HCT116 (cell line): ENCODE results near the gene RPTOR. TPM values are rescaled to one million over a fixed set of nuclear protein-coding genes. Genes with fewer than 3 reads are reported as not detected.

ENCODE experiments used
- ATAC-seq: fragments of 200-7000 bp; cut with Tn5 transposase; 2 replicates; pipeline ENCODE4 v1.9.1; 2020; ENCODE audit warnings: mild to moderate bottlenecking, moderate library complexity
- BruUV-seq: library from RNA; stranded (reverse); fragments of 400-500 nt; replicated peaks from 2 replicates; lab custom pipeline; 2021; lab: Mats Ljungman, UMichigan
- CTCF ChIA-PET: fragments of 300-600 bp; sonication (Branson Sonifier 250); formaldehyde crosslinking; loops from one replicate; lab custom pipeline; 2021; ENCODE audit warnings: antibody characterized with exemption; lab: Charles Lee
- POLR2A ChIA-PET: fragments of 300-600, 350-600 bp; sonication (Branson Sonifier 250); formaldehyde crosslinking; loops from one replicate; lab custom pipeline; 2021; ENCODE audit warnings: antibody characterized with exemption; lab: Charles Lee
- RAD21 ChIA-PET, 2 experiments: fragments of 300-600 bp; sonication (Branson Sonifier 250); formaldehyde crosslinking; loops; one replicate each; lab custom pipeline; 2023; ENCODE audit warnings: low total read pairs in 2 of 2; ENCODE audit not compliant: uncharacterized antibody in 2 of 2, unreplicated experiment in 2 of 2, low non-redundant PET in 1 of 2; lab: Charles Lee
- DNase-seq: peaks from one replicate; pipeline ENCODE4 v3.0.0-alpha.2; 2010; ENCODE audit warnings: low read depth, low spot score
- H2AFZ ChIP-seq: fragments of 200-600 bp; shearing (Covaris generic), sonication (generic); 2 replicates; pipeline ENCODE4 v1.6.1; 2017; ENCODE audit warnings: low read depth, mixed run types, mixed read lengths, antibody characterized with exemption, low read length; ENCODE audit not compliant: poor library complexity, severe bottlenecking
- H3K27ac ChIP-seq: 2 replicates; pipeline ENCODE4 v1.5.1; 2012; ENCODE audit warnings: low read depth, low read length
- H3K27me3 ChIP-seq: fragments of 200-600 bp; sonication (generic); 2 replicates; pipeline ENCODE4 v1.6.1; 2016; ENCODE audit warnings: mixed run types, low read length, mixed read lengths; ENCODE audit not compliant: insufficient read depth
- H3K36me3 ChIP-seq, 2 experiments: fragments of 200-500 bp in 1 of 2; fragments of 200-600 bp in 1 of 2; sonication (Bioruptor generic) in 1 of 2; sonication (generic) in 1 of 2; 2 replicates each; pipeline versions ENCODE4 v1.5.1 to v1.6.1; 2014 to 2016; ENCODE audit warnings: low read length in 2 of 2, inconsistent platforms in 1 of 2, mixed read lengths in 1 of 2, mixed run types in 1 of 2; ENCODE audit not compliant: insufficient read depth in 2 of 2, control insufficient read depth in 1 of 2
- H3K4me1 ChIP-seq, 2 experiments: fragments of 200-600 bp in 1 of 2; sonication (generic) in 1 of 2; 2 replicates each; pipeline versions ENCODE4 v1.5.1 to v1.6.1; 2012 to 2017; ENCODE audit warnings: low read length in 2 of 2, inconsistent platforms in 1 of 2, mild to moderate bottlenecking in 1 of 2, mixed read lengths in 1 of 2, mixed run types in 1 of 2, moderate library complexity in 1 of 2; ENCODE audit not compliant: insufficient read depth in 2 of 2, control insufficient read depth in 1 of 2
- H3K4me2 ChIP-seq: fragments of 200-600 bp; sonication (generic); 2 replicates; pipeline ENCODE4 v1.6.1; 2017; ENCODE audit warnings: mixed run types, low read length, mixed read lengths
- H3K4me3 ChIP-seq, 2 experiments: fragments of 200-600 bp in 1 of 2; sonication (generic) in 1 of 2; replicated peaks in 1 of 2; 2 replicates each; pipeline ENCODE4 v1.5.1; 2011 to 2016; ENCODE audit warnings: low read length in 2 of 2, control low read depth in 1 of 2, low read depth in 1 of 2, mild to moderate bottlenecking in 1 of 2, mixed read lengths in 1 of 2, mixed run types in 1 of 2
- H3K79me2 ChIP-seq: fragments of 200-600 bp; sonication (generic); 2 replicates; pipeline ENCODE4 v1.6.1; 2017; ENCODE audit warnings: mild to moderate bottlenecking, mixed run types, low read length, moderate library complexity, mixed read lengths; ENCODE audit not compliant: insufficient read depth
- H3K9ac ChIP-seq: fragments of 200-600 bp; sonication (generic); 2 replicates; pipeline ENCODE4 v1.6.1; 2016; ENCODE audit warnings: low read length, mixed read lengths
- H3K9me2 ChIP-seq: fragments of 200-600 bp; sonication (generic), shearing (Covaris generic); 2 replicates; pipeline ENCODE4 v1.6.1; 2017; ENCODE audit warnings: mixed run types, mild to moderate bottlenecking, moderate library complexity; ENCODE audit not compliant: insufficient read depth
- H3K9me3 ChIP-seq, 2 experiments: fragments of 200-500 bp in 1 of 2; fragments of 200-600 bp in 1 of 2; sonication (Bioruptor generic) in 1 of 2; sonication (generic) in 1 of 2; 2 replicates each; pipeline ENCODE4 v1.6.1; 2014 to 2017; ENCODE audit warnings: low read length in 2 of 2, mixed read lengths in 2 of 2, inconsistent platforms in 1 of 2, low read depth in 1 of 2, mild to moderate bottlenecking in 1 of 2, mixed run types in 1 of 2, moderate library complexity in 1 of 2; ENCODE audit not compliant: control insufficient read depth in 1 of 2, insufficient read depth in 1 of 2
- H4K20me1 ChIP-seq: fragments of 200-600 bp; sonication (generic), shearing (Covaris generic); 2 replicates; pipeline ENCODE4 v1.6.1; 2017; ENCODE audit warnings: mixed run types, mild to moderate bottlenecking, moderate library complexity; ENCODE audit not compliant: insufficient read depth
- CTCF ChIP-seq, 3 experiments: fragments of 200-600 bp in 1 of 3; sonication (generic) in 1 of 3; IDR thresholded peaks in 2 of 3; conservative IDR thresholded peaks in 1 of 3; 2 replicates each; pipeline ENCODE4 v1.5.1; 2012 to 2017; ENCODE audit warnings: low read depth in 2 of 3, low read length in 2 of 3, antibody characterized with exemption in 1 of 3, borderline replicate concordance in 1 of 3, control low read depth in 1 of 3, mild to moderate bottlenecking in 1 of 3, mixed read lengths in 1 of 3, mixed run types in 1 of 3, moderate library complexity in 1 of 3; ENCODE audit not compliant: insufficient read depth in 1 of 3
- EZH2 ChIP-seq: fragments of 200-600 bp; sonication (generic); IDR thresholded peaks from 2 replicates; pipeline ENCODE4 v1.6.1; 2017; ENCODE audit warnings: antibody characterized with exemption, mixed run types
- FOSL1 ChIP-seq: IDR thresholded peaks from 2 replicates; pipeline ENCODE4 v1.6.1; 2012; ENCODE audit warnings: low read depth
- JUND ChIP-seq: IDR thresholded peaks from 2 replicates; pipeline ENCODE4 v1.6.1; 2012
- MAX ChIP-seq: IDR thresholded peaks from 2 replicates; pipeline ENCODE4 v1.6.1; 2012
- SP1 ChIP-seq: IDR thresholded peaks from 2 replicates; pipeline ENCODE4 v1.6.1; 2012; ENCODE audit warnings: low read depth
- SRF ChIP-seq: IDR thresholded peaks from 2 replicates; pipeline ENCODE4 v1.6.1; 2012; ENCODE audit warnings: low read depth
- TCF7L2 ChIP-seq: IDR thresholded peaks from 2 replicates; pipeline ENCODE4 v1.7.0; 2011; ENCODE audit warnings: borderline replicate concordance, inconsistent platforms; ENCODE audit not compliant: insufficient read depth, insufficient read length; ENCODE audit errors: extremely low read depth
- ZNF274 ChIP-seq: fragments of 200-500 bp; sonication (Bioruptor generic); IDR thresholded peaks from 2 replicates; pipeline ENCODE4 v1.6.1; 2014; ENCODE audit warnings: mild to moderate bottlenecking, low read depth, low read length, inconsistent platforms
- intact Hi-C: fragments of 100-400 bp; cut with micrococcal nuclease; formaldehyde crosslinking; loops from 2 replicates; pipeline ENCODE4 v1.10.0; 2022
- total RNA-seq: library from RNA; stranded (reverse); gene quantifications from one replicate; pipeline ENCODE4 v1.2.1, GENCODE V29; 2021; ENCODE audit not compliant: unreplicated experiment

Gene RPTOR
- total RNA-seq, 1 experiment from 2014 or later, result 69.5 TPM

GRCh38 chr17:80871341-80871740 is 326.7 kb downstream of the RPTOR start (continued):
- no peak for TF ChIP-seq CTCF (IDR thresholded peaks at IDR 0.05 in 2 of 3, conservative IDR thresholded peaks at IDR 0.05 in 1 of 3; ENCODE audit: borderline replicate concordance in 1 of 3, insufficient read depth in 1 of 3, low read depth in 2 of 3, low read length in 2 of 3)
- no peak for TF ChIP-seq JUND

GRCh38 chr17:80872001-80872500 is 327.4 kb downstream of the RPTOR start:
- Histone ChIP-seq H3K27me3 (no peaks in the 10 kb centered on the region), H3K27ac (no peak overlapping the region), H3K36me3 (no peaks in the 10 kb centered on the region), H2AFZ (no peak overlapping the region), H3K79me2 (no peaks in the 10 kb centered on the region), H4K20me1 (no peaks in the 10 kb centered on the region), H3K4me3 (no peak overlapping the region), H3K4me2 (no peak overlapping the region), H3K9me2 (no peaks in the 10 kb centered on the region), H3K9me3 (no peaks in the 10 kb centered on the region), H3K9ac (no peak overlapping the region), H3K4me1 (peaks cover 0 to 11% of the 10 kb centered on the region in 2 experiments; a peak in 1 of 4 replicates)
- intact Hi-C loops, result no loop called here
- no peak for ATAC-seq
- RAD21 ChIA-PET, result no interaction called here
- TF ChIP-seq ZNF274, result no peak
- TF ChIP-seq TCF7L2, result no peak
- no peak for TF ChIP-seq SP1
- no peak for TF ChIP-seq MAX
- TF ChIP-seq FOSL1, result no peak
- no peak for TF ChIP-seq EZH2
- TF ChIP-seq SRF, result no peak
- BruUV-seq, result no TSS peak
- POLR2A ChIA-PET, result no interaction called here
- CTCF ChIA-PET, result no interaction called here
- DNase-seq, result no peak
